Ishikawa (cell line): ENCODE measurements around the gene MYCBPAP.

Experiments
- CEBPB ChIP-seq: IDR thresholded peaks from 2 replicates; pipeline ENCODE4 v1.6.1; 2012
- CREB1 ChIP-seq: IDR thresholded peaks from 2 replicates; pipeline ENCODE4 v1.6.1; 2012; ENCODE audit warnings: low read depth
- EGR1 ChIP-seq: IDR thresholded peaks from 2 replicates; pipeline ENCODE4 v1.6.1; 2012
- EP300 ChIP-seq: IDR thresholded peaks from 2 replicates; pipeline ENCODE4 v1.6.1; 2012; ENCODE audit warnings: borderline replicate concordance
- FOXM1 ChIP-seq: IDR thresholded peaks from 2 replicates; pipeline ENCODE4 v1.6.1; 2012; ENCODE audit warnings: low read depth, borderline replicate concordance
- MAX ChIP-seq: IDR thresholded peaks from 2 replicates; pipeline ENCODE4 v1.6.1; 2012
- NFIC ChIP-seq: IDR thresholded peaks from 2 replicates; pipeline ENCODE4 v1.6.1; 2012
- RAD21 ChIP-seq: IDR thresholded peaks from 2 replicates; pipeline ENCODE4 v1.6.1; 2012; ENCODE audit warnings: low read depth
- REST ChIP-seq: IDR thresholded peaks from 2 replicates; pipeline ENCODE4 v1.6.1; 2012; ENCODE audit warnings: low read depth, mild to moderate bottlenecking
- TAF1 ChIP-seq: IDR thresholded peaks from 2 replicates; pipeline ENCODE4 v1.6.1; 2012; ENCODE audit warnings: low read depth, mild to moderate bottlenecking
- TCF12 ChIP-seq: IDR thresholded peaks from 2 replicates; pipeline ENCODE4 v1.6.1; 2012; ENCODE audit warnings: low read depth
- TEAD4 ChIP-seq: IDR thresholded peaks from 2 replicates; pipeline ENCODE4 v1.6.1; 2012
- USF1 ChIP-seq: IDR thresholded peaks from 2 replicates; pipeline ENCODE4 v1.6.1; 2012
- YY1 ChIP-seq: IDR thresholded peaks from 2 replicates; pipeline ENCODE4 v1.6.1; 2012; ENCODE audit warnings: low read depth
- ZBTB7A ChIP-seq: IDR thresholded peaks from 2 replicates; pipeline ENCODE4 v1.6.1; 2012; ENCODE audit warnings: low read depth

The MYCBPAP gene

GRCh38 chr17:50578173-50578572 lies 69.9 kb downstream of the MYCBPAP start:
- TF ChIP-seq EGR1 (no peak), MAX (no peak), FOXM1 (no peak), TEAD4 (no peak)

GRCh38 chr17:50579399-50579798 lies 71.2 kb downstream of the MYCBPAP start:
- no peak for TF ChIP-seq CEBPB
- TF ChIP-seq YY1, result no peak
- TF ChIP-seq ZBTB7A, result no peak
- no peak for TF ChIP-seq FOXM1
- no peak for TF ChIP-seq TAF1
- no peak for TF ChIP-seq TEAD4
- no peak for TF ChIP-seq TCF12
- no peak for TF ChIP-seq RAD21
- TF ChIP-seq EGR1, result no peak
- no peak for TF ChIP-seq NFIC
- no peak for TF ChIP-seq CREB1
- no peak for TF ChIP-seq REST

GRCh38 chr17:50580646-50581045 lies 72.4 kb downstream of the MYCBPAP start:
- TF ChIP-seq EP300, result no peak
- TF ChIP-seq MAX, result no peak
- TF ChIP-seq USF1, result no peak
- TF ChIP-seq REST, result no peak
- TF ChIP-seq CREB1, result no peak
- TF ChIP-seq TEAD4, result no peak
- no peak for TF ChIP-seq EGR1
- no peak for TF ChIP-seq CEBPB
- TF ChIP-seq YY1, result no peak
- TF ChIP-seq RAD21, result no peak
- no peak for TF ChIP-seq NFIC
- no peak for TF ChIP-seq FOXM1
- TF ChIP-seq TCF12, result no peak
- no peak for TF ChIP-seq ZBTB7A
- no peak for TF ChIP-seq TAF1
